HPDE6-E6E7 (cell line): ENCODE results near the gene KIZ.
A peak's percentile ranks its signal among the peaks of the same experiment; 100 is the strongest.
"Not testable (repeated sequence)": the region's sequence is repeated elsewhere in the genome, so short reads cannot be mapped to it uniquely, and the experiment has no call there.

ENCODE experiments used
- DNase-seq: peaks from one replicate; pipeline ENCODE4 v3.0.0; 2011; ENCODE audit warnings: missing footprints; ENCODE audit errors: extremely low spot score

Gene KIZ

GRCh38 chr20:21230686-21231085, 104.8 kb downstream of the KIZ start:
- DNase-seq: no peak

- DNase-seq: no peak
Observed at GRCh38 chr20:21232546-21233280, 106.8 kb downstream of the KIZ start.

- no peak for DNase-seq
Observed at GRCh38 chr20:21234324-21234723, 108.4 kb downstream of the KIZ start.

- DNase-seq: no peak
Observed at GRCh38 chr20:21234806-21235483, 109.1 kb downstream of the KIZ start.

DNA sequence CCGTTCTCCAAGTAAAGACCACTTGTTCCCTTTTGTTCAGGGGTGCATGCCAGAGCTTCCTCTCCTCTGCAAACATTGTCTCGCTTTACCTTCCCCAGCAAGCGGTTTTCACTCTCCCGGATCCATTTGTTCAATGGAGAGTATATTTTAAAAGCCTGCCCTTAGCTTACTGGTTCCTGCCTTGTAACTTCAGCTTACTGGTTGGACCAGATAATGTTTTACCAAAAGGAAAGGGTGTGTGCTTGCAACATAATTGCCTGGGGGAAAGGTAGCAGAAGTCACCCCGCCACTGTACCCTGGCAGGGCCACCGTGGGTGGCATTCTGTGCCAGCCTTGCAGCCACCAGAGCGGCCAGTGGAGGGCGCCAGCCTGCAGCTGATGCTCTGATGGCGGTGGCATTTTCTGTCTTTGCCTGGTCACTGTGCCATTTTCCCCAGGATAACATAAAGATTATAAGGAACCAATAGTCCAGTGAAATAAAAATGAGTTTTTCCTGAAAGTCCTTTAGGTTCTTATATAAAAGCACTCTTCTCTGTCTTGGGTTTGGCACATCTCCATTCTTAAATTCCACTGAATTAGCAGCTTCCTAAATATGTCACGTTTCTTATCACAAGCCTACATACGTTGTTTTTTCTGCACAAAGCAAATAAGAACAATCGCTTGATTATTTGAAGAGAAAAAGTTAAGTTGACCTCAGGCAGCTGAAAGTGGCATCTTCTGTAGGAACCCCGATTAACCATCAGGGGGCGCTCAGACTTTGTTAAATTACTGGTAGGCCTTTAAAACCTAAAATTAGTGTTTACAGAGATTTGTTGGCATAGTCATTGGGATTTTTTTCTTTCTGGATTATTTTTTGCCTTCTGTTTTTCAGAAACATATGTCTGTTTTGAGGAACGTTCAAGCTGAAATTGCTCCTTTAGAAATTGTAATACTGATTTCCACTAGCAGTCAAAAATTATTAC, 109.9 kb downstream of the KIZ start:
- DNase-seq: peak; percentile 43

DNA sequence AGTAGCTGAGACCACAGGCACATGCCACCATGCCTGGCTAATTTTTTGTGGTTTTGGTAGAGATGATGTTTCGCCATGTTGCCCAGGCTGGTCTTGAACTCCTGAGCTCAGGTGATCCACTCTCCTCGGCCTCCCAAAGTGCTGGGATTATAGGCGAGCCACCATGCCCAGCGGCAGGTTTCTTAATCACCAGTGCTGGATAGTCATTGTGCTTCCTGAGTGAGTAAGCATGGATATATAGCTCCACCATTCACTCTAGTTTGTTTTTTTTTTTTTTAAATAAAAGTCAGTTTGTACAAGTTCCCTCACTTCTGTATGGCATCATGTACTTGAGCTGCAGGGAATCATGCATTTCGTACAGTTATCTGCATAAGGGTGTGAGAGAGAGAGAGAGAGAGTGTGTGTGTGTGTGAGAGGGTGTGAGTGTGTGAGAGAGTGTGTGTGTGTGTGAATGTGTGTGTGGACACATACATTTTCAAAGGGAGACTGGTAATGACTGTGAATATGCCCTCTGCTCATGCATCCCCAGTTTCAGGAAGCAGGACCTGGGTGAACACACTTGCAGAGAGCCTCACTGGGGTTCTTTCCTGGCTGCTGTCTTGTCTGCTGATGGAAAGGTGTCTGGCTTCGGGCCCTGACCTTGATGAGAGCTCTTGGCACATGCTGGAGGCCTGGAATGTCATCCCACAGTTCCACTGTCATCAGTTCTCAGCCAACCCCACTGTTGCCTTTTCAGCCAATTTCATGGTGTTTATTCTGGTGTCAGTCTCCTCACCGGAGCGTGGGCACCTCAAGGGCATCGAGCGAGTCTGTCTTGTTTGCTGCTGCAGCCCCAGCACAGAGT, 112.3 kb downstream of the KIZ start:
- DNase-seq: peak; percentile 35

- no peak for DNase-seq
Observed at GRCh38 chr20:21238818-21239536, 113.1 kb downstream of the KIZ start.

- DNase-seq: no peak
Observed at GRCh38 chr20:21240394-21240793, 114.5 kb downstream of the KIZ start.

GRCh38 chr20:21241406-21241805, 115.5 kb downstream of the KIZ start:
- DNase-seq: no peak

DNA sequence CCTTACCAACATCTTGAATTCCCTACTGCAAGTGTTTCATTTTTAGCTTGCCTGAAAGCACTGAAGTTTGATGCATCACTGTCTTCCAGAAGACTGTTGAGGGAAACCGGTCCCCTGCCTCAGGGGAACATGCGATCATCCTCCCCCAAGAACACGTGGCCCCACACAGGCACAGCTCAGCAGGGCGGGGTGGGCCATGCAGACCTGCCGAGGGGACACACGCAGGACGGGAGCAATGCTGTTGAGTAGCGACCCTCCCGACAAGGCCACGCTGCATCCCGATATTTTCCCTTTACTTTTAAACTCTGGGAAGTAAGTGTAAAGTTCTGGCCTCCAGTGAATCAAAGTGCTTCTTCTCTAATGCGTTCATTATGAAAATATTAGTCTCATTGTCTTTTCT, 117.9 kb downstream of the KIZ start:
- no peak for DNase-seq

GRCh38 chr20:21244808-21245207, 118.9 kb downstream of the KIZ start:
- no peak for DNase-seq

GRCh38 chr20:21246161-21246560, 120.3 kb downstream of the KIZ start:
- no peak for DNase-seq

GRCh38 chr20:21247603-21248095, 121.8 kb downstream of the KIZ start:
- not testable (repeated sequence) for DNase-seq

GRCh38 chr20:21251278-21251677, 125.4 kb downstream of the KIZ start:
- DNase-seq: peak; percentile 67

DNA sequence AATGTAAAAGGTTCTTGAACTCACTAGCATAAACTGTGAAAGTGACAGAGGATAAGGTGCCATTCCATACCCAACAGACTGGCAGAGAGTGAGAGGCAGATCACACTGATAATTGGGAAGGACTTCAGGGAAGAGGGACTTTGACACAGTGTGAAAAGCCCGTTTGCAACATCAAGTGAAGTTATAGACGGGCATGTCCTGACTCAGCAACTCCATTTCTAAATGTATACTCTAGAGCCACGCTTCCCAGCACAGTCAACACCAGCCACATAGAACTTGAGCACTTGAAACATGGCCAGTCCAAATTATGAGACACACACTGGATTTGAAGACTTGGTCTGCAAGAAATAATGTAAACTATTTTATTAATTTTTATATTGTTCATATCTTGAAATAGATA, 131.3 kb downstream of the KIZ start:
- DNase-seq: no peak

DNA sequence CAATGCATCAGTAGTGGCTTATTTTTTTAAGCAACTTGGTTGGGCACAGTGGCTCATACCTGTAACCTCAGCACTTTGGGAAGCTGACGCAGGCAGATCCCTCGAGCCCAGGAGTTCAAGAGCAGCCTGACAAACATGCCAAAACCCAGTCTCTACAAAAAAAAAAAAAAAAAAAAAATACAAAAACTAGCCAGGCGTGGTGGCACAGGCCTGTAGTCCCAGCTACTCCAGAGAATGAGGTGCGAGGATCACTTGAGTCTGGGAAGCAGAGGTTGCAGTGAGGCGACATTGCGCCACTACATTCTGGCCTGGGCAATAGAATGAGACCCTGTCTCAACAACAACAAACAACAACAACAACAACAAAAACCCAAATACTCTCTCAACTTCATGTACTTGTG, 132.5 kb downstream of the KIZ start:
- DNase-seq: no peak

GRCh38 chr20:21259346-21259745, 133.5 kb downstream of the KIZ start:
- DNase-seq: no peak

- DNase-seq: no peak
Observed at GRCh38 chr20:21262812-21263211, 136.9 kb downstream of the KIZ start.

DNA sequence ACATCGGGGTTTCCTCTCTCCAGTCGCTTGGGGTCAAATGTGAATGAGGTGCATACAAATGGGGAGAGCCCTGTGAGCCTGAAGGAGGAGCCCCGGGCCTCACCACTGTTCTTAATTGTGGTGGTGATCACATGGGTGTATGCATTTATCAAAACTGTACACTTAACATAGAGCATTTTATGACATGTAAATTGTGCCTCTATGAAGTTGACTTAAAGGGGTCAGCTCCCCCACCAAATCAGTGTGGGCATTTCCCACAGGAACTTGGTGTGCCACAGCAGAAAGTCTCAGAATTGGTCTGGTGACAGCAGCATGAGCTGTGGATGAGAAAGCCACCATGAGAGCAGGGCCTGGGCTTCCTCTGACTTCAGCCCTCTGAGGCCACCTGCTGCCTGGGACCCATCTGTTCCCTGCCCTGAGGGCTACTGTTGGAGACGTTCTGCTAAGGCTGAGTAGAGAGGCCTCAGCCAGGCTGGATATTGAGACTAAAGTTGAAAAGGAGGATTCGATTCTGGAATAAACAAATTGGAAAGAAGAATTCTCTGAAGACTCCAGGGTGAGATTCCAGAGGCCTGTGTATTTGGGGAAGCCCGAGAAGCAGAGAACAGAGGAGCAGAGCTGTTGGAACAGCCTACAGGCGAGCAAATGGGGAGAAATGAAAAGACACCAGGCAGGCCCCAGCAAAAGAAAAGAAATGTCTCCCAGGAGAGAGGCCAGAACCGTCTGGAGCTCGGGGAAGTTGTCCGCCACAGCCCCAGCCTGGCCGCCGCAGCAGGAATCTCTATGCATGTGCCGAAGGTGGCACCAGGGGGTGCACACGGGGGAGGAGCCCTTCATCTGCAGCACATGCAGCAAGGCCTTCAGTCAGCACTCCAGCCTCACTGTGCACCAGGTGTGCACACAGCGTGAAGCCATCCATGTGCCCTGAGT, 139.6 kb downstream of the KIZ start:
- no peak for DNase-seq

- no peak for DNase-seq
Observed at GRCh38 chr20:21266191-21266536, 140.3 kb downstream of the KIZ start.
